K562 (cell line): ENCODE data around the gene RALGAPA2. TPM values are rescaled to one million over a fixed set of nuclear protein-coding genes. Genes with fewer than 3 reads are reported as not detected.

Experiments used
- CXXC5 ChIP-seq: fragments of 250-450 bp; sonication (Bioruptor Pico); IDR thresholded peaks from 2 replicates; pipeline ENCODE4 v1.8.0; 2022; ENCODE audit warnings: inconsistent platforms, mild to moderate bottlenecking, moderate library complexity
- HLTF ChIP-seq: fragments of 450-650 bp; IDR thresholded peaks from 2 replicates; pipeline ENCODE4 v1.6.1; 2016
- HMG20B ChIP-seq: fragments of 250-450 bp; sonication (Bioruptor Pico); IDR thresholded peaks from 2 replicates; pipeline ENCODE4 v1.5.0; 2021; ENCODE audit warnings: mild to moderate bottlenecking
- NEUROD1 ChIP-seq: fragments of 150-350 bp; IDR thresholded peaks from 2 replicates; pipeline ENCODE4 v1.6.1; 2014; ENCODE audit warnings: borderline replicate concordance, low read length, low read depth; ENCODE audit not compliant: partially characterized antibody
- XRCC5 ChIP-seq: fragments of 200-400 bp; formaldehyde crosslinking; IDR thresholded peaks from 2 replicates; pipeline ENCODE4 v1.6.1; 2017; ENCODE audit warnings: low read depth, mild to moderate bottlenecking, low read length
- polyA plus RNA-seq, 8 experiments: library from polyadenylated mRNA; depleted of rRNA in 4 of 8; stranded (reverse) in 5 of 8; unstranded in 3 of 8; fragments of >200 nt; fragmentation: Nextera tagmentation in 2 of 8; fragmentation: Illumina TruSeq in 1 of 8; extraction: Ambion mirVana in 2 of 8; extraction: Trizol in 1 of 8; gene quantifications; 2 replicates each; pipeline versions ENCODE4 v1.2.1 to v1.2.3, GENCODE V29; 2011 to 2014; ENCODE audit warnings: inconsistent platforms in 1 of 8, missing spikeins in 1 of 8
- total RNA-seq, 7 experiments: library from RNA; depleted of rRNA in 6 of 7; stranded (reverse); fragments of >200 nt in 6 of 7; fragmentation: Illumina TruSeq in 2 of 7; extraction: Trizol in 2 of 7; gene quantifications; 2 replicates each; pipeline versions ENCODE4 v1.2.1 to v1.2.3, GENCODE V29; 2011 to 2021; ENCODE audit warnings: low replicate concordance in 1 of 7
- TF ChIP-seq, protein P1 (sequence below): fragments of 250-450 bp; sonication (Bioruptor Pico); IDR thresholded peaks from 2 replicates; pipeline ENCODE4 v1.4.0; 2020; ENCODE audit warnings: mild to moderate bottlenecking, moderate library complexity
- TF ChIP-seq, protein P2 (sequence below): fragments of 250-450 bp; sonication (Bioruptor Pico); IDR thresholded peaks from 2 replicates; pipeline ENCODE4 v1.4.0; 2020

Gene RALGAPA2
- total and polyA plus RNA-seq, 9 of the 15 experiments (the other 6 are each of a cell fraction or from before 2014, with no cell fraction given), result 0.35 to 2.7 (median 1.4) TPM

DNA sequence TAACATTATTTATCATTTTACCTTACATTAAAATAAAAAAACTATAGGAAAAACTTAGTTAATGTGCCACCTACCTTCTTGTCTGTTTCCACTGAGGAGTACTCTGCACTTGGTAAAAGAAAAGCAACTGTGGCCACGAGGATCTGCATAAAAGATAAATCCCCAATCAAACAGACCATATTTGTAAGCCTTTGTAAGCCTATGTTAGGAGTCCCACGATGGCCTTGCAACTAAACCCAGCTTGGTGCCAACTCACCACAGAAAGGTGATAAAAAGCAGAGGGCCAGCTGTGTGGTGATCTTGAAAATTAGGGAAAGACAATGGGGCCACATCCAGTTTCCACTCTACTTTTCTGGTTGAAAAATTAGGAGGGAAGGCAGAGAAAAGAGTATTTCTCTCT is 187.7 kb downstream of the RALGAPA2 start (continued):
- TF ChIP-seq, protein P1, sequence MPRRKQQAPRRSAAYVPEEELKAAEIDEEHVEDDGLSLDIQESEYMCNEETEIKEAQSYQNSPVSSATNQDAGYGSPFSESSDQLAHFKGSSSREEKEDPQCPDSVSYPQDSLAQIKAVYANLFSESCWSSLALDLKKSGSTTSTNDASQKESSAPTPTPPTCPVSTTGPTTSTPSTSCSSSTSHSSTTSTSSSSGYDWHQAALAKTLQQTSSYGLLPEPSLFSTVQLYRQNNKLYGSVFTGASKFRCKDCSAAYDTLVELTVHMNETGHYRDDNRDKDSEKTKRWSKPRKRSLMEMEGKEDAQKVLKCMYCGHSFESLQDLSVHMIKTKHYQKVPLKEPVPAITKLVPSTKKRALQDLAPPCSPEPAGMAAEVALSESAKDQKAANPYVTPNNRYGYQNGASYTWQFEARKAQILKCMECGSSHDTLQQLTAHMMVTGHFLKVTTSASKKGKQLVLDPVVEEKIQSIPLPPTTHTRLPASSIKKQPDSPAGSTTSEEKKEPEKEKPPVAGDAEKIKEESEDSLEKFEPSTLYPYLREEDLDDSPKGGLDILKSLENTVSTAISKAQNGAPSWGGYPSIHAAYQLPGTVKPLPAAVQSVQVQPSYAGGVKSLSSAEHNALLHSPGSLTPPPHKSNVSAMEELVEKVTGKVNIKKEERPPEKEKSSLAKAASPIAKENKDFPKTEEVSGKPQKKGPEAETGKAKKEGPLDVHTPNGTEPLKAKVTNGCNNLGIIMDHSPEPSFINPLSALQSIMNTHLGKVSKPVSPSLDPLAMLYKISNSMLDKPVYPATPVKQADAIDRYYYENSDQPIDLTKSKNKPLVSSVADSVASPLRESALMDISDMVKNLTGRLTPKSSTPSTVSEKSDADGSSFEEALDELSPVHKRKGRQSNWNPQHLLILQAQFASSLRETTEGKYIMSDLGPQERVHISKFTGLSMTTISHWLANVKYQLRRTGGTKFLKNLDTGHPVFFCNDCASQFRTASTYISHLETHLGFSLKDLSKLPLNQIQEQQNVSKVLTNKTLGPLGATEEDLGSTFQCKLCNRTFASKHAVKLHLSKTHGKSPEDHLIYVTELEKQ (CRISPR knock-in tag), result no peak
- no peak for TF ChIP-seq CXXC5 (CRISPR knock-in tag)
- TF ChIP-seq HLTF, result no peak
- no peak for TF ChIP-seq HMG20B (CRISPR knock-in tag)
- no peak for TF ChIP-seq NEUROD1
- TF ChIP-seq XRCC5, result no peak
- TF ChIP-seq, protein P2, sequence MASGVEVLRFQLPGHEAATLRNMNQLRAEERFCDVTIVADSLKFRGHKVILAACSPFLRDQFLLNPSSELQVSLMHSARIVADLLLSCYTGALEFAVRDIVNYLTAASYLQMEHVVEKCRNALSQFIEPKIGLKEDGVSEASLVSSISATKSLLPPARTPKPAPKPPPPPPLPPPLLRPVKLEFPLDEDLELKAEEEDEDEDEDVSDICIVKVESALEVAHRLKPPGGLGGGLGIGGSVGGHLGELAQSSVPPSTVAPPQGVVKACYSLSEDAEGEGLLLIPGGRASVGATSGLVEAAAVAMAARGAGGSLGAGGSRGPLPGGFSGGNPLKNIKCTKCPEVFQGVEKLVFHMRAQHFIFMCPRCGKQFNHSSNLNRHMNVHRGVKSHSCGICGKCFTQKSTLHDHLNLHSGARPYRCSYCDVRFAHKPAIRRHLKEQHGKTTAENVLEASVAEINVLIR (CRISPR knock-in tag), result no peak
